ENCODE measurements around the gene EVI5L.

The EVI5L gene

DNA sequence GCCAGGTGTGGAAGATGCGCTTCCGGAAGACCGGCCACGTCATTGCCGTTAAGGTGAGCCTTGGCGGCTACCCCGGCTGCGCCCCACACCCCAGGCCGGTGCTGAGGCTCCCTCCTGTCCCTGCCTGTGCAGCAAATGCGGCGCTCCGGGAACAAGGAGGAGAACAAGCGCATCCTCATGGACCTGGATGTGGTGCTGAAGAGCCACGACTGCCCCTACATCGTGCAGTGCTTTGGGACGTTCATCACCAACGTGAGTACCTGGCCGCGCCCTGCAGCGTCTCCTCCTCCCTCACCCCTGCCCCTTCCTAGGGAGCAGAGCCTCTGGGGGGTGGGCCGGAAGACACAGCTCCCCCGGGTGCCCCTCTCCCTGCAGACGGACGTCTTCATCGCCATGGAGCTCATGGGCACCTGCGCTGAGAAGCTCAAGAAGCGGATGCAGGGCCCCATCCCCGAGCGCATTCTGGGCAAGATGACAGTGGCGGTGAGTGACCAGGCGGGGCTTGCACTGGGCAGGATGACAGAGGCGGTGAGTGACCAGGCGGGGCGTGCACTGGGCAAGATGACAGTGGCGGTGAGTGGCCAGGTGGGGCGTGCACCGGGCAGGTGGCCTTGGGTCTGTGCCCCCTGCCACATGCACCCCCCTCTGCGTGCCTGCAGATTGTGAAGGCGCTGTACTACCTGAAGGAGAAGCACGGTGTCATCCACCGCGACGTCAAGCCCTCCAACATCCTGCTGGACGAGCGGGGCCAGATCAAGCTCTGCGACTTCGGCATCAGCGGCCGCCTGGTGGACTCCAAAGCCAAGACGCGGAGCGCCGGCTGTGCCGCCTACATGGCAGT lies 80.5 kb downstream of the EVI5L start:
- Histone ChIP-seq H3K9me3 (ENCODE audit: control insufficient read depth, insufficient read depth, low read length) (no peaks in the 10 kb centered on the region), H3K4me3 (ENCODE audit: low read length) (no peak overlapping the region), H3K4me2 (ENCODE audit: low read length) (no peak overlapping the region), H3K36me3 (ENCODE audit: control insufficient read depth, low read length) (peaks cover 25% of the 10 kb centered on the region), H3K79me2 (ENCODE audit: control insufficient read depth, low read length) (peaks cover 22% of the 10 kb centered on the region), H3K9me2 (replicated peaks; ENCODE audit: control insufficient read depth, low read length) (no peaks in the 10 kb centered on the region), H3K4me1 (ENCODE audit: control insufficient read depth, low read length) (no peaks in the 10 kb centered on the region), H3F3A (ENCODE audit: control insufficient read depth, insufficient read depth) (no peaks in the 10 kb centered on the region), H3K27me3 (ENCODE audit: control insufficient read depth, low read length) (peaks cover 5% of the 10 kb centered on the region), H3K27ac (ENCODE audit: low read depth, low read length) (no peak overlapping the region), H4K20me1 (ENCODE audit: control insufficient read depth, insufficient read depth, low read depth, low read length) (0 out of 2 replicates have a peak, but pooled peaks cover 4% of the 10 kb centered on the region)
- TF ChIP-seq, protein P1, sequence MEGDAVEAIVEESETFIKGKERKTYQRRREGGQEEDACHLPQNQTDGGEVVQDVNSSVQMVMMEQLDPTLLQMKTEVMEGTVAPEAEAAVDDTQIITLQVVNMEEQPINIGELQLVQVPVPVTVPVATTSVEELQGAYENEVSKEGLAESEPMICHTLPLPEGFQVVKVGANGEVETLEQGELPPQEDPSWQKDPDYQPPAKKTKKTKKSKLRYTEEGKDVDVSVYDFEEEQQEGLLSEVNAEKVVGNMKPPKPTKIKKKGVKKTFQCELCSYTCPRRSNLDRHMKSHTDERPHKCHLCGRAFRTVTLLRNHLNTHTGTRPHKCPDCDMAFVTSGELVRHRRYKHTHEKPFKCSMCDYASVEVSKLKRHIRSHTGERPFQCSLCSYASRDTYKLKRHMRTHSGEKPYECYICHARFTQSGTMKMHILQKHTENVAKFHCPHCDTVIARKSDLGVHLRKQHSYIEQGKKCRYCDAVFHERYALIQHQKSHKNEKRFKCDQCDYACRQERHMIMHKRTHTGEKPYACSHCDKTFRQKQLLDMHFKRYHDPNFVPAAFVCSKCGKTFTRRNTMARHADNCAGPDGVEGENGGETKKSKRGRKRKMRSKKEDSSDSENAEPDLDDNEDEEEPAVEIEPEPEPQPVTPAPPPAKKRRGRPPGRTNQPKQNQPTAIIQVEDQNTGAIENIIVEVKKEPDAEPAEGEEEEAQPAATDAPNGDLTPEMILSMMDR (IDR thresholded peaks at IDR 0.05; ENCODE audit: low read depth, low read length, poor library complexity, severe bottlenecking): no peak
- no peak for TF ChIP-seq EZH2phosphoT487 (IDR thresholded peaks at IDR 0.05; ENCODE audit: borderline replicate concordance, low read length)

DNA sequence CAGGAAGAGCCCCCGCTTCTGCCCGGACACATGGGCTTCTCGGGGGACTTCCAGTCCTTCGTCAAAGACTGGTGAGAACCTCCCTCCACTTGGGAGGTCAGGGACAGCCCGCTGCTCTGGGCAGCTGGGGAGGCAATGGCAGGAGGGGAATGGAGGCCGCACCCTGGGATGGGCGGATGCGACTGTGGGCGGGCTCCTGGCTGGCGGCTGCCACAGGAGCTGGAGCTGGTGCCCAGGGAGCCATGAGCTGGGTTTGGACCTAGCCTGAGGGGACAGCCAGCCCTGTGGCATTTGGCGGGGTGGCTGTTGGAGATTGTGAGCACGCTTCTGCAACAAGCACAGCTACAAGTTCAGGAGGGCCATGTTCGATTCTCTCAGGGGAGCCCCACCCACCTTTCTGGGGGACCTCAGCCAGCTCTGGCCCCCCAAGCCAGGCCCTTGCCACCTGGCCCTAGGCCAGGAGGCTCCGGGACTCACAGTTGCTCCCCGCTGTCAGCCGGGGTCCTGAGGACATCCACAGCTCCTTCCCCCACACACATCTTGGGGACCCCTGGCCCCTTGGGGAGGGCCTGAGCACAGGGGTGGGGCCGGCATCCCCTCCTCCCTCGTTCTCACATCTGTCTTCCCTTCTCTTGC lies 81.6 kb downstream of the EVI5L start:
- Histone ChIP-seq H3K27ac (ENCODE audit: low read depth, low read length) (no peak overlapping the region), H3K36me3 (ENCODE audit: control insufficient read depth, low read length) (peaks cover 18% of the 10 kb centered on the region), H3K4me3 (ENCODE audit: low read length) (no peak overlapping the region), H4K20me1 (ENCODE audit: control insufficient read depth, insufficient read depth, low read depth, low read length) (no peaks in the 10 kb centered on the region), H3K9me2 (replicated peaks; ENCODE audit: control insufficient read depth, low read length) (no peaks in the 10 kb centered on the region), H3K27me3 (ENCODE audit: control insufficient read depth, low read length) (peaks cover 16% of the 10 kb centered on the region), H3K4me2 (ENCODE audit: low read length) (no peak overlapping the region), H3K4me1 (ENCODE audit: control insufficient read depth, low read length) (peaks cover 10% of the 10 kb centered on the region), H3K79me2 (ENCODE audit: control insufficient read depth, low read length) (peaks cover 11% of the 10 kb centered on the region), H3K9me3 (ENCODE audit: control insufficient read depth, insufficient read depth, low read length) (no peaks in the 10 kb centered on the region), H3F3A (ENCODE audit: control insufficient read depth, insufficient read depth) (no peaks in the 10 kb centered on the region)
- TF ChIP-seq, protein P1 (IDR thresholded peaks at IDR 0.05; ENCODE audit: low read depth, low read length, poor library complexity, severe bottlenecking): no peak
- TF ChIP-seq EZH2phosphoT487 (IDR thresholded peaks at IDR 0.05; ENCODE audit: borderline replicate concordance, low read length): no peak

DNA sequence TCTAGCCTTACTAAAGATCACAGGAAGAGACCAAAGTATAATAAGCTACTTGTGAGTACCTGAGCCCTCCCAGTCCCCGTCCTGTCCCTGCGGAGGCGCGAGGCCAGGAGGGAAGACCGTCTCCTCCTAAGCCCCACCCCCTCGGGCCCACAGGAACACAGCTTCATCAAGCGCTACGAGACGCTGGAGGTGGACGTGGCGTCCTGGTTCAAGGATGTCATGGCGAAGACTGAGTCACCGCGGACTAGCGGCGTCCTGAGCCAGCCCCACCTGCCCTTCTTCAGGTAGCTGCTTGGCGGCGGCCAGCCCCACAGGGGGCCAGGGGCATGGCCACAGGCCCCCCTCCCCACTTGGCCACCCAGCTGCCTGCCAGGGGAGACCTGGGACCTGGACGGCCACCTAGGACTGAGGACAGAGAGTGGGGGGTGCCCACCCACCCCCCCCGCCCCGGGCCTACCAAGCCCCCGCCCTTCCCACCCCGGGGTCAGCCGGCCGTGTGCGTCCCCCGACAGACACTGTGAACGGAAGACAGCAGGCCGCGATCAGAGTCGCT lies 82.2 kb downstream of the EVI5L start:
- Histone ChIP-seq H3K27me3 (ENCODE audit: control insufficient read depth, low read length) (peaks cover 22% of the 10 kb centered on the region), H3F3A (ENCODE audit: control insufficient read depth, insufficient read depth) (no peaks in the 10 kb centered on the region; the same call in 1 of the 2 replicates), H3K4me2 (ENCODE audit: low read length) (no peak overlapping the region), H3K79me2 (ENCODE audit: control insufficient read depth, low read length) (peaks cover 8% of the 10 kb centered on the region), H3K9me3 (ENCODE audit: control insufficient read depth, insufficient read depth, low read length) (no peaks in the 10 kb centered on the region), H3K27ac (ENCODE audit: low read depth, low read length) (no peak overlapping the region), H3K4me3 (ENCODE audit: low read length) (no peak overlapping the region), H3K4me1 (ENCODE audit: control insufficient read depth, low read length) (peaks cover 16% of the 10 kb centered on the region), H4K20me1 (ENCODE audit: control insufficient read depth, insufficient read depth, low read depth, low read length) (no peaks in the 10 kb centered on the region), H3K9me2 (replicated peaks; ENCODE audit: control insufficient read depth, low read length) (no peaks in the 10 kb centered on the region), H3K36me3 (ENCODE audit: control insufficient read depth, low read length) (peaks cover 18% of the 10 kb centered on the region)
- TF ChIP-seq EZH2phosphoT487 (IDR thresholded peaks at IDR 0.05; ENCODE audit: borderline replicate concordance, low read length): no peak
- TF ChIP-seq, protein P1 (IDR thresholded peaks at IDR 0.05; ENCODE audit: low read depth, low read length, poor library complexity, severe bottlenecking): no peak
